Cardiac septum (tissue), 1 donor: ENCODE measurements around the gene ROR2. TPM values are rescaled to one million over a fixed set of nuclear protein-coding genes. Genes with fewer than 3 reads are reported as not detected.
A peak's percentile ranks its signal among the peaks of the same experiment; 100 is the strongest.

Experiments used
- DNase-seq: peaks from one replicate; pipeline ENCODE4 v3.0.0-alpha.2; 2020; ENCODE audit warnings: low spot score
- intact Hi-C: fragments of 100-400 bp; cut with DNase I; formaldehyde crosslinking; loops from one replicate; pipeline ENCODE4 v1.14.0; 2022
- total RNA-seq: library from RNA; stranded (reverse); fragmentation: NEBNext Ultra II Directional; extraction: Animal tissue kit (Norgen Biotek cat#: 25700); gene quantifications from one replicate; pipeline ENCODE4 v1.2.1, GENCODE V29; 2021
- donor health status: DM: no; HTN: no; CAD: no.

Gene ROR2
- total RNA-seq, 1 donor from 2014 or later = 0.65 TPM

GRCh38 chr9:91589101-91589553 is 360.9 kb downstream of the ROR2 start:
- DNase-seq = no peak
- intact Hi-C loops = no loop called here

DNA sequence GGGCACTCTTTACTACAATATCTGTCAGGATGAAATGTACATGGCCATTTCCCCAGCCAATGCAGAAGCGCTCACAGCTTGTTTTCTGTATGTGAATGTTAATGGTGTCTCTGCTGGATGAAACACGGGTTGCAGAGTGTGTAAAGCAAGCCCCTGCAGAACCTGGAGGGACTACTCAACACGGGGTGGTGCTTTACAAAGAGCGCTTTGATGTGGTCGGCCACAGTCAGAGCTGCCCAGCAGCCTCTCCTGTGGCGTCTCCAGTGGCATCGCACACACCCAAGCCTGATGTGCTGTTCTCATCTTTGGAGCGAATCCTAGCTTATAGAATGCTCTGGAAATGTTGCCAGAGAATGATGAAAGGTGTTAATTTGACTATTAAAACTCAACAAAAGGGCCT is 363.7 kb downstream of the ROR2 start:
- DNase-seq = no peak
- intact Hi-C loops = no loop called here

- intact Hi-C loops = no loop called here
- no peak for DNase-seq
Measured at GRCh38 chr9:91583966-91584365, 366.1 kb downstream of the ROR2 start.

- intact Hi-C loops = no loop called here
- no peak for DNase-seq
Measured at GRCh38 chr9:91583161-91583875, 366.7 kb downstream of the ROR2 start.

- intact Hi-C loops = no loop called here
- no peak for DNase-seq
Measured at GRCh38 chr9:91582181-91582580, 367.8 kb downstream of the ROR2 start.

DNA sequence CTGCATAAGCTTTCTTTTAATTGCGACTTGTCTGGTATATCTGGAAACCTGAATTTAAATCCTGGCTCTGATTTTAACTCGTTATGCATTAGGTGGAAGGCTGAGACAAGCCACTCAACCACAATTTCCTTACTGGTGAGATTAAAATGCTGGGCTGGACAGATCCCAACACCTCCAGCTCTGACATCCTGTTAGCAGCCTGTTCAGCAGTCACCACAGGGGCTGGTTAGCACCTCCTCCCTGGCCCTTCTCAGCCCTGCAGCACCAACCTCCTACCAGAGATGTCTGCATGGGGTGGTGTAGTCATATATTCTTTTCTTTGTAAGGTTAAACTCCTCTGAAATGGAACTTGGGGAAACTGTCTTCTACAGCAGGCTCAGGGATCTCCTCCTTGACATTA is 369.9 kb downstream of the ROR2 start:
- DNase-seq = no peak
- intact Hi-C loops = no loop called here

DNA sequence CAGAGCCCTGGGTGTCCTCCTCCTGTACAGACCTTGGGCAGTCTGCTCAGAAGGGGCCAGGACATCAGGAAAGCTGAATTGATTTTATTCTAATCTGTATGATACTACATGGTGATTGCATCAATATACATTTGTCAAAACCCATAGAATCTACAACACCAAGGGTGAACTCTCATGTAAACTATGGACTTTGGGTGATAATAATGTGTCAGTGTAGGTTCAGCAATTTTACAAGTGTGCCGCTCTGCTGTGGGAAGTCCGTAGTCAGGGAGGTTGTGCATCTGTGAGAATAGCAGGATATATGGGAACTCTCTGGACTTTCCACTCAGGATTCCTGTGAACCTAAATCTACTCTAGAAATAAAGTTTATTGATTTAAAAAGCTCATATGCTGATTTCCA is 371.1 kb downstream of the ROR2 start:
- intact Hi-C loops = no loop called here

GRCh38 chr9:91577633-91578061 is 372.4 kb downstream of the ROR2 start:
- intact Hi-C loops = no loop called here
- DNase-seq = peak; percentile 43

More for the DNA sequence above, 371.1 kb downstream of the ROR2 start:
- peak; percentile 17 for DNase-seq

GRCh38 chr9:91572811-91573210 is 377.2 kb downstream of the ROR2 start:
- no peak for DNase-seq
- intact Hi-C loops = loop anchor here (5.0 kb wide), 1 partner anchor 86 kb away; no protein-coding TSS in a partner anchor

- intact Hi-C loops = loop anchor here (5.0 kb wide), 1 partner anchor 85 kb away; no protein-coding TSS in a partner anchor
- DNase-seq = peak; percentile 26
Measured at GRCh38 chr9:91572044-91572443, 378.0 kb downstream of the ROR2 start.

DNA sequence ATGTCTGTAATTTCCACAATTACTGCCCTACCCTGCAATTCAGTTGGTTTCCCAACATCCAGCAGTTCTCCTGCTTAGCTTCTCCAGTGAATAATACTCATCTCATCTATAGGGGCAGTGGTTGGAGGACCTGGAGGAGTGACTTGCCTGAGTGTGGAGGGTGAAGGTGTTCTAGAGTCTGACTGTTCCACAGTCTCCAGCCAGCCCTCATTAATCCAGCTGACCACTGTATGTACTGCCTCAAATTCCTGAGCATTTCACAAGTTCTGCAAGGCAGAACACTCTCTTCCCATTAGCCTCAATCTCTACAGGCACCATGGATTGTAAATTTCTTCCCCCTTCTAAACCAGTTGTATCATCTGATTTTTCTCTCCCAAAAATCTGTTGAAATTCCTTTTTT is 379.0 kb downstream of the ROR2 start:
- DNase-seq = no peak
- intact Hi-C loops = loop anchor here (5.0 kb wide), 1 partner anchor 84 kb away; no protein-coding TSS in a partner anchor

DNA sequence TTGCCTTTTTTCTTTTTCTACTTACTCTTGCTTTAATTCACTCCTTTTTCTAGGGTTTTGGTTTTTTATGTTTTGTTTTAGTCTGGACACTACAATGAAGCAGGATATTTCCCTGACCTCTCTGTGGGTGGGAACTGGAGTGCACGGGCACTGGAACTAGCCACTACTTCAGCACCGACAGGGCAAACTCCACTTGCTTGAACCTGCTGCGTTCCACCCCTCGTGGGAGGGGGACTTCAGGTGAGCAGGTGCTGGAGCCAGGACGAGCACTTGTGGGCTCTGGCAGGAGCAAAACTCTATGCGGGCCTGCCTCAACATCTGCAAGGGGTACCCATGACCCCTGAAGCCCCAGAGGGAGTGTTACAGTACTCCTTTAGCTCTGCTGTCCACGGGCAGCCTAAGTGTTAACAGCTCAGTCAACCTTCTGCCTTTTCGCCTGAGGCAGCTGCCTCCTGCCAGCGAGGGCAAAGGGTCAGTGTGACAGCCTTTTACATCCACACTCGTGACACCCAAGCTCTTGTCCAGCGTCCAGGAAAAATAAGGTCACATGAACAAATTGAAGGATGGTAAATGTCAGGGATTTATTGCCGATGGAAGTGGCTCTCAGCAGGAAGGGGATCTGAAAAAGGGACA is 382.3 kb downstream of the ROR2 start:
- DNase-seq = peak; percentile 60
- intact Hi-C loops = no loop called here

DNA sequence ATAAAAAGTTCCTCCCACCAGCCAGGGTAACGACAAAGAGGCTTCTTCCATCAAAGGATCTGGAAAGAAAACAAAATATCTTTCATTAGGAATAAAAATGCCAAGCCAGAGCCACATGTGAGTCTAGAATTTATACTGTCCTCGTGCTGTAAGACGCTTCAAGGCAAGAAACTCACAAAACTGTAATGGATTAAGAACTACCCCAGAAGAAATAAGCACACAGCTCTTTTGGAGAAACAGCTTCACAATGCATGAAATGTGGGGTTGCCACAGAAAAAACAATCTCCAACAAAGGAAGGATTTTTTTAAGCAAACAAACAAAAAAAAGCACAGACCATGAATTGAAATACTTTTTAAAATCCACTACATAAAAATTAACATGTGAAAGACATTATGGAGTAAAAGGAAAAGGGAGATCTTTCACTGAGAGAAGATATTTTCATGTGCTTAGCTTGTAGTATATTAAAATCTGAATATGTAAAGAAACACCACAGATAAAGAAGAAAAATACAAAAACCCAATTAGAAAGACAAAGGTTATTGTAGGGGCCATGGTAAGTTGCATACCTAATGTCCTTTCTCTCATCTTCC is 385.9 kb downstream of the ROR2 start:
- intact Hi-C loops = no loop called here
- DNase-seq = no peak

- DNase-seq = no peak
- intact Hi-C loops = no loop called here
Measured at GRCh38 chr9:91562416-91562815, 387.6 kb downstream of the ROR2 start.

GRCh38 chr9:91560301-91560700 is 389.7 kb downstream of the ROR2 start:
- DNase-seq = no peak
- intact Hi-C loops = no loop called here

GRCh38 chr9:91558879-91559278 is 391.1 kb downstream of the ROR2 start:
- intact Hi-C loops = no loop called here
- DNase-seq = no peak

- intact Hi-C loops = no loop called here
Measured at GRCh38 chr9:91558395-91558794, 391.6 kb downstream of the ROR2 start.

GRCh38 chr9:91557327-91557726 is 392.7 kb downstream of the ROR2 start:
- no peak for DNase-seq

More at GRCh38 chr9:91558395-91558794, 391.6 kb downstream of the ROR2 start:
- DNase-seq = no peak

DNA sequence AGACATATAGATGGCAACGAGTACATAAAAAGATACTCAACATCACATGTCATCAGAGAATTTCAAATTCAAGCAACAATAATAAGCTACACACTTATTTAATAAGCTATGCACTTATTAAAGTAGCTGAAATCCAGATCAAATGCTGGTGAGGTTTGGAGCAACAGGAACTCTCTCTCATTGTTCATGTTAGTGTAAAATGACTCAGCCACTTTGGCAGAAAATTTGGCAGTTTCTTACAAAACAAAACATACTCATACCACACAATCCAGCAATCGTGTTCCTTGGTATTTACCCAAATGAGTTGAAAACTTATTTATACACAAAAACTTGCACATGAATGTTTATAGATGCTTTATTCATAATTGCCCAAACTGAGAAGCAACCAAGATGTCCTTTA is 394.9 kb downstream of the ROR2 start:
- no peak for DNase-seq
- intact Hi-C loops = no loop called here

More at GRCh38 chr9:91557327-91557726, 392.7 kb downstream of the ROR2 start:
- intact Hi-C loops = no loop called here

DNA sequence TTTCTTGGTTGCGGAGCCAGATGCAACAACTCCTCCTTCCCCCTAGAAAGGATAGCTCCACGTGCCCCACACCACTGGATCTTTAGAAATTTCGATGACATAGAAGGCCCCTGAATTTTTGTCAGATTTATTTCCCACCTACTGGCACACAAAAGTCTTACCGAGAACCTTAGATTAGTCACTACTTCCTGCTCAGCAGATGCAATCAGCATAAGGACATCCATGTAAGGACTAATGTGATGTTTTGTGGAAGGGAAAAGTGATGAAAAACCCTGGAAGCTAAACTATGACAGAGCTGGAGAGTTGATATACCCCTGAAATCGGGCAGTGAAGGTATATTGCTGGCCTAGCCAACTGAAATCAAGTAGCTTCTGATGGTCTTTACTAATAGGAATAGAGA is 400.9 kb downstream of the ROR2 start:
- intact Hi-C loops = no loop called here
- DNase-seq = no peak

DNA sequence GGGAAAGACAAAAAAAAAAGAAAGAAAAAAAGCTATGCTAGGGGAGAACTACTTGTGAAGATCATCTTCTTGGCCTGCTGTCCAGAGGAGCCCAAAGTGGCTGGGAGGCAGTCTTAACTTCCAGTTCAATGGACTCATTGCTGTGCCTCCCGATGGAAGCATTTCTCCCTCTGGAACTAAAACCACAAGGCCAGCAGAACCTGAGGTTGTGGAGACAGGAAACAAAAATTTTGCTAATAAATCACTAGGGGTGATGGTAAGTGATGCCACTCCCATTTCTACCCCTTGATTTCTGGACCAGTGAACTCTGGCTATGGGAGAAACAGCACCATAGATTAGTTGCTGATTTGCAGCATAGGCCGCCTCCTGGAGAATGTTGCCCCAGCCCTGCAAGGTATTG is 402.9 kb downstream of the ROR2 start:
- intact Hi-C loops = no loop called here
- no peak for DNase-seq
